HG02759 (cell line): ENCODE measurements around the gene OARD1.
"Not testable (repeated sequence)": the region's sequence is repeated elsewhere in the genome, so short reads cannot be mapped to it uniquely, and the experiment has no call there.

ENCODE experiments used
- ATAC-seq: cut with Tn5 transposase; IDR thresholded peaks from one replicate; pipeline ENCODE4 v1.9.1; 2021; ENCODE audit warnings: mild to moderate bottlenecking, moderate library complexity; ENCODE audit not compliant: unreplicated experiment

Gene OARD1

GRCh38 chr6:41071923-41072835 is at the start of gene OARD1:
Gene OARD1 (minus strand): TSS chr6:41072356. CDS start chr6:41071634, 722 bp downstream.
- peak; percentile 70 for ATAC-seq

DNA sequence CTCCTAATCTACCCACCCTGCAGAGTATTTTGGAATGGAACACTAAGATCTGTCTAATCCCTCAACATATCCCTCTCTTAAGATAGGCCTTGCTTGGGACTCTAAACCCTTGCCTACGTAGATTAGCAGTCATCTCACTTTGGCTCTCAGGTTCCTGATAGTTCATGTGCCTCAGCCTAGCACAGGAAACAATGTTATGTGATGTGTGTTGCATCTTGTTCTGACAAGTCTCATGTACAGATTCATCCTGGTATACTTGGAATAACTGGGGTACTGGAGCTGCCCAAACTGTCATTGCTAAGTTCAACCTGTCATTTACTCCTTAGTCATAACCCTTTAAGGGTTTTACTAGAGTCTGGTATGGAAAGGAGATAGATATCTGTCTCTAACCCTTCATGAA is 47.9 kb upstream of the OARD1 start:
- no peak for ATAC-seq

DNA sequence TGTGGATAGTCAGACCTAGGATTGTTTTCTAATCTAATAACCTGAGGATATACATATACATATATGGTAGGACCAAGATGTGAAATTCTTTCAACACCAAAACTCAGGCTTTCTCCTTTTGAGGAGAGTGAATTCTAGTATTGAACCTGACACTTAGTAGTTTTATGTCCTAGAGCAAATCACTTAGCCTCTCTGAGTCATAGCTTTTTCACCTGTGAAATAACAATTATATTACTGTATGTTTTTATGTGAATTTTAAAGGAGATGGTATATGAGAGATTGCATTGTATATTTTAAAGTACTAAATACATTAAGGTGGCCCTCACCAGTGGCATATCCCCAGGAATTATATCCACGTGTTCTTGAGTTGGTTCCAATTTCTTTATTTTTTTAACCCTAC is 47.4 kb upstream of the OARD1 start:
- no peak for ATAC-seq

- not testable (repeated sequence) for ATAC-seq
Observed at GRCh38 chr6:41115027-41115426, 42.9 kb upstream of the OARD1 start.

DNA sequence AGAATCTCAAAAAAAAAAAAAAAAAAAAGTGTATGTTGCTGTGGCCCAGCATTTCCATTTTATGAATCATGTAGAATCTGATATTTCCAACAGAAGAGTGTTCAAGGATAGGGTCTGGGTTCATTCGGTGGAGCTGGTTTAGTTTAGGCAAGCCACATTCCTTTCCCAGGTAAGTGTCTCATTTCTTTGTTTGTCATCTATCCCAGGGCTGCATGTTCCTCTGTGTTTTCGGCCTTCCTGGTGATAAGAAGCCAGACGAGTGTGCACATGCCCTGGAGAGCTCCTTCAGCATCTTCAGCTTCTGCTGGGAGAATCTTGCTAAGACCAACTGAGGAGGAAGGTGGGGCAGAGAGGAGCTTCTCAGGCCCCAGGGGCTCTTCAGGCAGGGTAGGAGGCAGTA is 38.9 kb upstream of the OARD1 start:
- ATAC-seq = no peak

- no peak for ATAC-seq
Observed at GRCh38 chr6:41103847-41104246, 31.7 kb upstream of the OARD1 start.

DNA sequence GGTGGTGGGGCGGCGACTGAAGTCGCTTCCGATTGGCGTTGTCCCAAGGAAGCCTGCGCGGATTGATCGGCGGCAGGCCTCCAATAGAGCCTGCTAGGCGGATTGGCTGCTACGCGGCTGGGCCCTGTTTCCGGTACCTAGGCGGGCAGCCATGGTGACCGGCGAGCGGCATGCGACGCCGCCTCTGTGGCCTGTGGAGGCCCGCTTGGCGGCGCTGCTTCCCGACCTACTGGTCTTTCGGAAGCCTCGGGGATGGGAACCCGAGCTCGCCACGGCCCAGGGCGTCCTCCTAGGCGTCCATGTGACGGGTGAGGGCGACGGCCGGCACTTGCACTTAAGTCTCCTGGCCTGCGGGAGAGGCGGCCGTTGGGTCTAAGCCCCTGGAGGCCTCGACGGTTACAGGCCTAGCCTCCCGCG is 28.7 kb upstream of the OARD1 start:
- no peak for ATAC-seq

DNA sequence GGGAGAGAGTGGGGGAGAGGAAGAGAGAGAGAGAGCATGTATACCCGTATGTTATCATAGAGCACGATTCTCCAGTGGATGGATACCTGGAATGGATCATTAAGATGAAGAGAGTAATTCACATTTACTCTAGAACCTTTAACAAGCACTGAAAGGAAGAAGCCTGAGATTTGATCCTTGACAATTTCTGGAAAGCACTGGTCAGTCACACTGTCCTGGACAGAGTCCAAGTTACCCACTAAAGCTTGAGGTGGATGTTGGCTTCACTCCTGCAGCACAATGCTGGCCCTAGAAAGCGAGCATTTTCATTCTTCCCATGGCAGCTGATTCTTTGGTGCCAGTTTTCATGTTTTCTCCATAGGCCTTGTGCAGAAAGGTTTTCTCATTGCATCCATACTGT is 26.2 kb upstream of the OARD1 start:
- no peak for ATAC-seq

- no peak for ATAC-seq
Observed at GRCh38 chr6:41097467-41098090, 25.4 kb upstream of the OARD1 start.

DNA sequence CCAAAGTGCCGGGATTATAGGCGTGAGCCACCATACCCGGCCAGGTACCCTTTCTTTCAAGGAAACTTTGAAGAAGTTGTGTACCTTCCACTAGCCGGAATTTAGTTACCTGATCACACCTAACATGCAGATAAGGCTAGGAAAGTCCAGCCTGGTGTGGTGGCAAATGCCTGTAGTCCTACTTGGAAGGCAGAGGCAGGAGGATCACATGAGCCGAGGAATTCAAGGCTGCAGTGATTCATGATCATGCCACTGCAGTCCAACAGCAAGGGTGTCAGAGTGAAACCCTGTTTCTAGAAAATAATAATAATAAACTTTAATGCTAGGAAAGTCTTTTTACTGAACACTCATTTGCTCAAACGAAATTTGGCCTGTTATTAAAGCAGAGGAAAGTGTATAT is 21.6 kb upstream of the OARD1 start:
- no peak for ATAC-seq

DNA sequence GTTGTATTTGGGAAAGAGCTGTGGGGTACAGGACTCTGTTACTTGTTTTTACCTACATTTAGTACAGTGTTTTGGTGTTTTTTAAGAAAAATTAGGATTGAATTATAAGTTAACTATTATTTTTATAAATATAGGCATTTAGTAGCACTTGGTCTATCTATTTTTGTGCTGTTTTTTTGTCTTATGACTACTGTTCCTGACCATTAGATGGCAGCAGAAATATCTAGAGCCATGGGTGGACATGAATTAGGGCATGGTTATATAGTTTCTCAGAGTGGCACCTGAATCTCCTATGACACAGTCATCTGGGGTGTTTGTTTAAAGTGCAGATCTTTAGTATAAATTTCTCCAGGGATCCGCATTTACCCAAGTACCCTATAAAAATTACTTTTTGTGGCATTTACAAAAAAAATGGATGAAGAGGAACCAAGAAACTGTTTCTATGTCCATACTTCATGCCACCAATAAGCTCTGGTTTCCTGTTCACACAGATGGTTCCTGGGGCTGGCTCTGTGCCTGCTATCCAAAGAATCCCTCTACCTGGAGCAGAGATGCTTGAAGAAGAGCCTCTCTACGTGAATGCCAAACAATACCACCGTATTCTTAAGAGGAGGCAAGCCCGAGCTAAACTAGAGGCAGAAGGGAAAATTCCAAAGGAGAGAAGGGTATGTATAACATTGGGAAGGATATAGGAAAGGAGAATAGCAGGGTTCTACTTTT is 20.4 kb upstream of the OARD1 start:
- no peak for ATAC-seq

DNA sequence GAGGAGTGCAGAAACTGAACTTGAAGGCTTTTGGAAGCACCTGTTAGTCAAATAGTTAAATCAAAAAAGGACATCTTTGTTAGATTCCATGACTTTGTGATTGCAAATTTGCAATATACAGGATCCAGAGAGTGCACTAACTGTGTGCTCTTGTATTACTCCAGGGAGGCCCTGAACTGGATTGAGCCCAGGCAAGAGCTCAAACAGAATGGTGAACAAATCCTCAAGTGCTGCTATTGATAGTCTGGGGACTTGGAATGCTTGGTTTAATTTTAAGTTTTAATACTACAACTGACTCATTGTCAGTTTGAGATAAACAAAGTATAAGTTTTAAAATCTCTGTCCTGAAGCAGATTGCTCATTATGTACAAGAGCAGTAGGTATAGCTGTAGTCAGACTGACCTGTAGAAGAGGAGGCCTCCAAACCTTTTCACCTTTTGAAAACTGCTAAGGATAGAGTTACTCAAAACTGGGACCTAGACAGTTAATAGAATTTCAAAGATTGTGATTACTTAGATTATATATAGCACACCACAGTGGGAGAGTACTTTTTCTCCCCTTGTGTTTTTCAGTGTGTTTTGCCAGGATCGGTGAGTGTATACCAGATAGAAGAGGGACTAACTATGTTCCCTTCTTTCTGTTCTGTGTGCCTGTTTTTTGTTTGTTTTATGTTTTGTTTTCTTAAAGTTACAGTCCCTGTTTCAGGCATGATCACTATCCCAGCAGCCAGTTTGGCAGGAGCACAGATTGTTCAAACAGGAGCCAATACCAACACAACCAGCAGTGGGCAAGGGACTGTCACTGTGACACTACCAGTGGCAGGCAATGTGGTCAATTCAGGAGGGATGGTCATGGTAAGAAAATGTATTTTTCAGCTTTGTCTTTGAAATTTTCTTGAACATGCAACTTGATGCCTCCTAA is 18.9 kb upstream of the OARD1 start:
- ATAC-seq = no peak

DNA sequence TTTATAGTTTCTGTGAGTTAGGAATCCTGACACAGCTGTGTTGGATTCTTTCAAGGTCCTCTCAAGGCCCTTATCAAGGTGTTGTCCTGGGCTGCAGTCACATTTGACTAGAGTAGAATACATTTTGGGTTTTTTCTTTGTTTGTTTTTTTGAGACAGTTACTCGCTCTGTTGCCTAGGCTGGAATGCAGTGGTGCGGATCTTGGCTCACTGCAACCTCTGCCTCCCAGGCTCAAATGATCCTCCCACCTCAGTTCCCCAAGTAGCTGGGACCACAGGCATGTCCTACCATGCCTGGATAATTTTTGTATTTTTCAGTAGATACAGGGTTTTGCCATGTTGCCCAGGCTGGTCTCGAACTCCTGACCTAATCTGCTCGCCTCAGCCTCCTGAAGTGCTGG is 16.3 kb upstream of the OARD1 start:
- ATAC-seq = no peak

DNA sequence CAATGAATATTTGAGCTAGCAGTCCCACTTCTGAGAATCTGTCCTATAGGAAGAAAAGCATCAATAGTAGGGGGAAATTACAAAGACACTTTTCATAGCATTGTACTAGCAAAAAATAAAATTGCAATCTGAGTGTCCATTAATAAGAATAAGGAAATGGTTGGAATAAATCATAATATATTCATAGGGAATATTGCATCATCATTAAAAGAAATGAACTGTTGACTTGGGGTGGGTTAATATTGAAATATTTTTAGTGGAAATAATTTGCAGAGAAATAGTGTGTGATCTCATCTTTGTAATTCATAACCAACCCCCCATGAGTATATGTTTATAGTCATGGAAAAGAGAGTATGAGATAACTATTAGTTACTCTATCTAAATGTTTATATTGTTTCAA is 13.0 kb upstream of the OARD1 start:
- ATAC-seq = no peak

- ATAC-seq = no peak
Observed at GRCh38 chr6:41083072-41083471, 10.9 kb upstream of the OARD1 start.

DNA sequence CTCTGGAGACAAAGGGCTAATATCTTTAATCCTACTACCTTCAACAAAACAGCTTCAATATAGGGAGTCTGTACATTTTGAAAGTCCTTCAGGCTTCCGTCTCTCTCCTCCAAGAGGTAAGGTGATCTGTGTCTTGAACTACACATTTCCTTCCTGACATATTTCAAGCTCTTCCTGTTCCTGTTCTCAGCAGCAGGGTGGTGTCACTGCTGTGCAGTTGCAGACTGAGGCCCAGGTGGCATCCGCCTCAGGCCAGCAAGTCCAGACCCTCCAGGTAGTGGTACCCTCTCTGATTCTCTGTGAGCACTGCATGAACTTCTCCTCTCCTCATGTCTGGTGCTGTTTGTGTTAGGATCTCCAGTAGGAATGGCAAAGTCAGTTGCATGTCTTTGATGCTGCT is 8.5 kb upstream of the OARD1 start:
- ATAC-seq = no peak

DNA sequence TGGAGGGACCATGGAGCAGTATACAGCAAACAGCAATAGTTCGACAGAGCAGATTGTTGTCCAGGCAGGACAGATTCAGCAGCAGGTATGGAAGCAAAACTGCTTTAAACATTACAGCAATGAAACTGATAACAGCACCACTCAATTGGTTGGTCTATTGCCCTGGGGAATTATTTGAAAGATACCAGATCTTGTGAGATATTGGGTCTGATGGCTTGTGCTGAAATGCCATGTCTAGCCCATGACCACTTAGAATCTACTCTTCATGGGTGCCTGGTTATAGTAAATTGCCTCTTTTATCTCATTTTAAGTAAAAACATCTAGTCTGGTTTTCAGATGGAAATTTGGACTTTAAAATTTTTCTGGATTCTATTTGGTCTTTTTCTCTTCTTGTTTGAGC is 6.9 kb upstream of the OARD1 start:
- no peak for ATAC-seq

DNA sequence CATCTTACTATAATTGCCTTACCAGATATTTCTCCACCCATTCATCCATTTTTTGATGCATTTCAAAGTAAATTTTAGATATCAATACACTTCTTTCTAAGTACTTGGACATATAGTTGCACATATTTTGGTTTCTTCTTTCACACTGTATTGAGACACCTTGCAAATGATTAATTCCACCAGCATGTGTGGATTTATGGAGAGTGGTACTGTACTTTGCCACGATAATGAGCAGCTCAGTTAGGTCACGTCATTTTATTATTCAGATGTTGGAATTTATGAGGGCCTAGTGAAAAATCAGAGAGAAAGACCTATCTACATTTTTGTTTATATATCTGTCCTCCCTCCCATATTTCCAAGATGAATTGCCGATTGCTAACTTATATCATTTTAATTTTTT is 5.9 kb upstream of the OARD1 start:
- no peak for ATAC-seq

- no peak for ATAC-seq
Observed at GRCh38 chr6:41077536-41077935, 5.4 kb upstream of the OARD1 start.
